ENCODE measurements around the gene NPR1. TPM values are rescaled to one million over a fixed set of nuclear protein-coding genes. Genes with fewer than 3 reads are reported as not detected.

Gene NPR1
- total RNA-seq, 4 donors from 2014 or later, result 24.9 to 67.1 (median 49.8) TPM

- Histone ChIP-seq H3K4me3 (no peak overlapping the region), H3K27me3 (no peaks in the 10 kb centered on the region), H3K9me3 (no peaks in the 10 kb centered on the region), H3K27ac (replicated peaks in 1 of 4) (peak overlapping the region in 1 of 4 donors; percentile 51), H3K4me1 (peaks cover 22 to 51% (median 27%) of the 10 kb centered on the region in 4 donors), H3K36me3 (peaks cover 66 to 93% (median 79%) of the 10 kb centered on the region in 4 donors)
- no peak for TF ChIP-seq CTCF (IDR thresholded peaks at IDR 0.05)
- no peak for TF ChIP-seq POLR2A (IDR thresholded peaks at IDR 0.05; ENCODE audit: low read depth)
- TF ChIP-seq EP300 (IDR thresholded peaks at IDR 0.05), result no peak
- no peak for TF ChIP-seq POLR2AphosphoS5 (IDR thresholded peaks at IDR 0.05)
- WGBS, result 90% methylated on average over 11 of the region's 11 CpGs
- intact Hi-C loops (cut with DNase I), result no loop called here
- DNase-seq (ENCODE audit: extremely low spot score), result no peak
Measured at GRCh38 chr1:153643100-153643499, 35.4 kb upstream of the NPR1 start.

GRCh38 chr1:153643816-153644215 lies 34.7 kb upstream of the NPR1 start:
- no peak overlapping the region for H3K4me3 ChIP-seq
- no peaks in the 10 kb centered on the region for H3K9me3 ChIP-seq
- intact Hi-C loops (cut with DNase I), result no loop called here
- H3K4me1 ChIP-seq, result peaks cover 19 to 48% (median 27%) of the 10 kb centered on the region in 4 donors
- H3K36me3 ChIP-seq, result peaks cover 59 to 86% (median 72%) of the 10 kb centered on the region in 4 donors
- TF ChIP-seq CTCF (IDR thresholded peaks at IDR 0.05) (no peak), POLR2A (IDR thresholded peaks at IDR 0.05; ENCODE audit: low read depth) (no peak), POLR2AphosphoS5 (IDR thresholded peaks at IDR 0.05) (no peak), EP300 (IDR thresholded peaks at IDR 0.05) (no peak)
- H3K27me3 ChIP-seq, result no peaks in the 10 kb centered on the region
- no peak for DNase-seq (ENCODE audit: extremely low spot score)
- peak overlapping the region in 3 of 4 donors; percentile 4 to 51 (median 17) for H3K27ac ChIP-seq (replicated peaks in 1 of 4)

GRCh38 chr1:153646672-153647345 lies 31.7 kb upstream of the NPR1 start:
- Histone ChIP-seq H3K9me3 (no peaks in the 10 kb centered on the region), H3K36me3 (peaks cover 34 to 56% (median 44%) of the 10 kb centered on the region in 4 donors), H3K4me1 (peaks cover 11 to 28% (median 18%) of the 10 kb centered on the region in 4 donors), H3K27ac (replicated peaks in 1 of 4) (peak overlapping the region in 2 of 4 donors; percentile 8 to 19), H3K4me3 (no peak overlapping the region), H3K27me3 (no peaks in the 10 kb centered on the region)
- no peak for DNase-seq (ENCODE audit: extremely low spot score)
- TF ChIP-seq POLR2A (IDR thresholded peaks at IDR 0.05; ENCODE audit: low read depth), result no peak
- TF ChIP-seq CTCF (IDR thresholded peaks at IDR 0.05), result no peak
- intact Hi-C loops (cut with DNase I), result no loop called here
- WGBS, result 84% methylated on average over 5 of the region's 5 CpGs

- peak in 1 of 2 donors; percentile 12 for TF ChIP-seq POLR2AphosphoS5 (IDR thresholded peaks at IDR 0.05)
- TF ChIP-seq EP300 (IDR thresholded peaks at IDR 0.05), result no peak
- Histone ChIP-seq H3K27ac (replicated peaks in 1 of 4) (peak overlapping the region in 2 of 4 donors; percentile 8 to 19), H3K4me3 (no peak overlapping the region), H3K4me1 (peaks cover 11 to 23% (median 18%) of the 10 kb centered on the region in 4 donors), H3K36me3 (peaks cover 32 to 51% (median 39%) of the 10 kb centered on the region in 4 donors), H3K9me3 (no peaks in the 10 kb centered on the region), H3K27me3 (no peaks in the 10 kb centered on the region)
- WGBS, result 64% methylated on average over 2 of the region's 2 CpGs
- DNase-seq (ENCODE audit: extremely low spot score), result no peak
- intact Hi-C loops (cut with DNase I), result no loop called here
Measured at GRCh38 chr1:153647346-153647714, 31.2 kb upstream of the NPR1 start.

- Histone ChIP-seq H3K4me3 (no peak overlapping the region), H3K36me3 (peaks cover 24 to 43% (median 31%) of the 10 kb centered on the region in 4 donors), H3K27me3 (no peaks in the 10 kb centered on the region), H3K9me3 (no peaks in the 10 kb centered on the region), H3K27ac (replicated peaks in 1 of 4) (no peak overlapping the region), H3K4me1 (peaks cover 8 to 21% (median 18%) of the 10 kb centered on the region in 4 donors)
- TF ChIP-seq EP300 (IDR thresholded peaks at IDR 0.05) (no peak), POLR2AphosphoS5 (IDR thresholded peaks at IDR 0.05) (no peak), POLR2A (IDR thresholded peaks at IDR 0.05; ENCODE audit: low read depth) (no peak), CTCF (IDR thresholded peaks at IDR 0.05) (no peak)
- intact Hi-C loops (cut with DNase I), result no loop called here
- 79% methylated on average over 10 of the region's 10 CpGs for WGBS
- no peak for DNase-seq (ENCODE audit: extremely low spot score)
Measured at GRCh38 chr1:153648000-153648643, 30.4 kb upstream of the NPR1 start.
